ENCODE data around the gene SHISA9.

Gene SHISA9

DNA sequence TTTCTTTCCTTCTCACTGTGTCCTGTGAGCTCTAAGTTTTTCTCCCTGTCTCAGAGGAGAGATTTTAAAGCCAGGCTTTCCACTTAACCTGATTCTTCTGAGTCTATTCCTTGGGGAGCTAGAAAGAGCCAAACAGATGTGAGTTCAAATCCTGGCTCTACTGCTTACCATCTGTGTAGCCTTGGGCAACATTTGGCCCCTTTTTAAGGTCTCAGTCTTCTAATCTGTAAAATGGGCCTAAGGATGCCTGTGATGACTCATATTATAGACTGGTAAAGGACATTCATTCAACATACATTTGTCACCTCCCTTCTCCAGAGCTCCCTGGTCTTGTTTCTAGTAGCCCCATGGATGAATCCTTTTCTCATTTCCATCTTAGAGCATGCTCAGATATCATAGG is 304.0 kb downstream of the SHISA9 start:
- DNase-seq = no peak

DNA sequence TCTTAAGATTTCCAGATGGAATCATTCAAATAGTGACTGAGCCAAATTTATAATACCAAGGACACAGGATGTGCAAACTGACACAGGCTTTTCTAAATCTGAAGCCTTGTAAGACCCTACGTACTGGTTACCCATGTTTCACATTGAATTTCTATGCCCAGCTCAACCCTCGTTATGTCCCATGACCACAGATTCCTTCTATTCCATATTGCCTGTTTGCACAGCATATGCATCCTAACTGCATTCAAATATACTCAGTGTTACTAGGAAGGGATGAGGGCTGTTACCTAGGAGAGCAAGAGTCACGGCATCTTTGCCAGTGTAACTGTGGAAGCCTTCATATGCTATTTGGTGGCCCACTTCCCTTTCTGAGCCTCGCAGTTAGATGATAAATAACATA is 305.2 kb downstream of the SHISA9 start:
- no peak for DNase-seq

DNA sequence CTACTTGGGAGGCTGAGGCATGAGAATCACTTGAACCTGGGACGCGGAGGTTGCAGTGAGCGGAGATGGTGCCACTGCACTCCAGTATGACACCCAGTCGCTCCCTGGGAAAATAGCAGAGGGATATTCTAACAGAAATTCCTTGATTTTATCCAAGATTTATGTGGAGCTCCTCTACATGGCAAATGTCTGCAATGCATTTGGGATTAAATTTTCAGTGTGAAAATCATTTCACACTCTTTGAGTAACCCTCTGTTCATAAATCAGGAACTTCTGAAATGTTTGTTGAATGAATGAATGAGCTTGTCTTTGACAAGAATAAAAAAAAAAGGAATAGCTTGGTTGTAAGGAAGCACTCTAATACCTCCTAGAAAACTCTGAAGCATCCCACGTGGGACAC is 305.8 kb downstream of the SHISA9 start:
- DNase-seq = no peak

DNA sequence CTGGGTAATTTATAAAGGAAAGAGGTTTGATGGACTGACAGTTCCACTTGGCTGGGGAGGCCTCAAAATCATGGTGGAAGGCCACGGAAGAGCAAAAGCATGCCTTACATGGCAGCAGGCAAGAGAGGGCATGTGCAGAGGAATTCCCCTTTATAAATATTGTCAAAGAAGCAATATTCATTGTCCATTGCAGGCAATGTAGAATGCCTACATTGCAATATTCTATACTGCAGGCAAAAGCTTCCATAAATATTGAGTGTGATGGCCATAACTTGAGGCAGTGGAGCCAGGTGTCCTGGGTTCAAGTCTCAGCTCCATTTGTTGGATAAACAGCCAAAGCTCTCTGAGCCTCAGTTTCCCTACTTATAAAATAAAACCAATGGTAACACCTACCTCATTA is 322.3 kb downstream of the SHISA9 start:
- no peak for DNase-seq

DNA sequence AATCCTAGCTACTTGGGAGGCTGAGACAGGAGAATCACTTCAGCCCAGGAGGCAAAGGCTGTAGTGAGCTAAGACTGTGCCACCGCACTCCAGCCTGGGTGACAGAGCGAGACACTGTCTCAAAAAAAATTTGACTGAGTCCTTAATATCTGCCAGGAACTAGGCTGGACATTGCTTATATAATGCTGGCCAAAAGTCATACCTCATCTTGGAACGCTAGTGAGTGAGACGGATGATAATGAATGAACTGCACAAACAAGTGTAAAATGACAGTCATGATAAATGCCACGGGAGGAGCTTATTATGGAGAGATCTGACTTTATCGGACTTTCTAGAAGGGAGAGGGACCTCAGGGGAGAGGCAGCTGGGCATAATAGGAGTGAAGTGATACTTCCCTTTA is 327.6 kb downstream of the SHISA9 start:
- no peak for DNase-seq

DNA sequence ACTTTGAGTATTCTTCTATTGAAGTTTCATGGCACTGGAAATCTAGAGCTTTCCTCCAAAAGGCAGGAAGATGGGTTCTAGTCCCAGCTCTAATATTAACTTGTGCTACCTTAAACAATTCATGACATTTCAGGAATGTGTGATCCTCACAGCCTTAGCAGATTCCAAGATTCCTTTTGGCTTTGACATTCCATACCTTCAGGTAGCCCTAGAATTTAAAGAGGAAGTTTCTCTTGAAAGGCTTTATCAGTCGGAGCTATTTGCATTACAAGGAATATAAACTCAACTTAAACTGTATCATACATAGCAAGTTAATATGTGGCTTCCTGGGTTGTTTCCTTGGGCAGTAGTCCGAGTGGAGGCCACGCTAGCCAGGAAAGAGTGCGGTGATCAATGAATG is 330.0 kb downstream of the SHISA9 start:
- no peak for DNase-seq

DNA sequence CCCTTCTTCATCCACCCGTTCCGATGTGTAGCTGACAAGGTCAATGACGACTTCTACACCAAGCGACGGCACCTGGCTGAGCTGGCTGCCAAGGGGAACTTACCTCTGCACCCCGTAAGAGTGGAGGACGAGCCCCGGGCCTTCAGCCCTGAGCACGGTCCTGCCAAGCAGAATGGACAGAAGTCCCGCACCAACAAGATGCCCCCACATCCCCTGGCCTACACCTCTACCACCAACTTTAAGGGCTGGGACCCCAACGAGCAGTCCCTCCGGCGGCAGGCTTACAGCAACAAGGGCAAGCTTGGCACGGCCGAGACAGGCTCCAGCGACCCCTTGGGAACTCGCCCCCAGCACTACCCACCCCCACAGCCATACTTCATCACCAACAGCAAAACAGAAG is 333.6 kb downstream of the SHISA9 start:
- no peak for DNase-seq

DNA sequence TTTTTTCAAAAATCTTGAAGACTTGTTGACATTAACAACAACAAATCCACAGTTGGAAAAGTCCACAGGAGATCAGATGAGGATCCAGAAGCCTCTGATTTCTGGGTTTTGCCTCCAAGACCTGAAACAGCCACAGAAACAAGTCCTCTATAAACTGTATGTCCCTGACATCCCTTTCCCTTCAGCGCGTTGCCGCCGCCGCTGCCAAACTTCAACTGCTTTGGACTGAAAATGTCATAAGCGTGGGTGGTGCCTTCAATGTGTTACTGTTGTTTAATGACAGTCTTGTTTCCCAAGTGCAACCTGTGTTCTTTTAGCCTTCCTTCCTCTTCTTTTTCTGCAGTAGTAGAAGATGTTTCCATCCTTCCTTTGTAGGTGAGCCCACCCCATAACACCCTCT is 334.9 kb downstream of the SHISA9 start:
- DNase-seq = no peak

DNA sequence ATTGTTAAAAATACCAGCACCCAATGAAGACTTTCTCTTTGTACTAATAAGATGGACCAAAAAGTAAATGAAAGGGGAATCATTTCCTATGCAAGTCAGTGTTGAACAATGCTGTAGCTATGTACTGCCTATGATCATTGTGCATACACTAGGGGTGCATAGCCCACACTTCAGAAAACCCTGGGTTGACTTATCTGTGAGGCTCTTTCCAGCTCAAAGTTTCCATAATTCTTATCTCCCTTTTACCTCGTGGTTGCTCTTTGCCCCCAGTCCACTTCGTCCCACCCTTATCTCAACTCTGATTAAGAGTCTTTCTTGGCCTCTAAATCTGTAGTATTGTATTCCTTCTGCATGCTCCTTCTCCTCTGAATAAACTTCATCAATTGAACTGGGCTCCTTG is 336.8 kb downstream of the SHISA9 start:
- no peak for DNase-seq

DNA sequence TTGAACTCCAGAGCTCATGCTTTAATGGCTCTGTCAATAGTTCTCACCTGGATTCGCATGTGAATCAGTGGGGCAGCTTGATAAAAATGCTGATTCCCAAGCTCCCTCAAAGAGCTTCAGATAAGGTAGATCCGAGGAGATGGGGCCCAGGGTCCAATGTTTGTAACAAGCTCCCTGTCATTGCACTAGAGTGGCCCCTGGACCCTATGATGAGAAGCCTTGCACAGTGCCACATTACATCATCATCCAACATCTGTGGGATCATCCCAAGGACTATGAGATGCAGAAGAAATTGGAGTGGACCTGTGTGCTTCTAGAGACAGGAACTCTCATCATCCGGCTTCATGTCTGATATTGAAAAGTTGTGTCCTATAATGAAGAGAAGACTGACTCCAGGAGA is 340.8 kb downstream of the SHISA9 start:
- no peak for DNase-seq

DNA sequence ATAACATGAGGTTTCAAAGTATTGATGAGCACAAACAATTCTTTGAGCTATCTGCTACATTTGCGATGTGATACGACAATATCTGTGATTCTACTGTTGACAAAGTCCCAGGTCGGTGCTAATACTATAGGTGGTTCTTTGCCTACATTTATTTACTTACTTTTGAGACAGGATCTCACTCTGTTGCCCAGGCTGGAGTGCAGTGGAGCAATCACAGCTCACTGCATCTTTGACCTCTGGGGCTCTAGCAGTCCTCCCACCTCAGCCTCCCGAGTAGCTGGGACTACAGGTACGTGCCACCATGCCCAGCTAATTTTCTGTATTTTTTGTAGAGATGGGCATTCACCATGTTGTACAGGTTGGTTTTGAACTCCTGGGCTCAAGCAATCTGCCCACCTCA is 343.4 kb downstream of the SHISA9 start:
- no peak for DNase-seq

DNA sequence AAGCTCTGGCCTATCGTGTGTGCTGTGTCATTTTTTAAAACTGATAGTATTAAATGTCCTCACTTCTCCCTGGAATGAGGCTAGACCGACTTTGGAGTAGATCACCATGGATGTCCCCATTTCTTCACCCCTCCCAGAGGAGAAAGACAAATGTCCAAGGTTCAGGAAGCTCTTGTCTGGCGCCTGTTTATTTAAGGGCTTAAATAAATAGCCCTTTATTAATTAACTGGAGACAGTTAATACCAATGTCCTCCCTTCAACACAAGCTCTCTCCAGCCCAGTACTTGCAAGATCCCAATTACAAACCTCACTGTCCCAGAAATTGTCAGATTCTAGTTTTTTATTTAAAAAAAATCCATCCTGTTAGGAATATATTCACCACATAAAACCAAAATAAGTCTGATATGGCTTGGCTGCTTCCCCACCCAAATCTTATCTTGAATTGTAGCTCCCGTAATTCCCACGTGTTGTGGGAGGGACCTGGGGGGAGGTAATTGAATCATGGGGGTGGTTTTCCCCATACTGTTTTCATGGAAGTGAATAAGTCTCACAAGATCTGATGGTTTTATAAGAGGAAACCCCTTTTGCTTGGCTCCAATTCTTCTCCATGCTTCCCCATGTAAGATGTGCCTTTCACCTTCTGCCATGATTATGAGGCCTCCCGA is 344.4 kb downstream of the SHISA9 start:
- no peak for DNase-seq

DNA sequence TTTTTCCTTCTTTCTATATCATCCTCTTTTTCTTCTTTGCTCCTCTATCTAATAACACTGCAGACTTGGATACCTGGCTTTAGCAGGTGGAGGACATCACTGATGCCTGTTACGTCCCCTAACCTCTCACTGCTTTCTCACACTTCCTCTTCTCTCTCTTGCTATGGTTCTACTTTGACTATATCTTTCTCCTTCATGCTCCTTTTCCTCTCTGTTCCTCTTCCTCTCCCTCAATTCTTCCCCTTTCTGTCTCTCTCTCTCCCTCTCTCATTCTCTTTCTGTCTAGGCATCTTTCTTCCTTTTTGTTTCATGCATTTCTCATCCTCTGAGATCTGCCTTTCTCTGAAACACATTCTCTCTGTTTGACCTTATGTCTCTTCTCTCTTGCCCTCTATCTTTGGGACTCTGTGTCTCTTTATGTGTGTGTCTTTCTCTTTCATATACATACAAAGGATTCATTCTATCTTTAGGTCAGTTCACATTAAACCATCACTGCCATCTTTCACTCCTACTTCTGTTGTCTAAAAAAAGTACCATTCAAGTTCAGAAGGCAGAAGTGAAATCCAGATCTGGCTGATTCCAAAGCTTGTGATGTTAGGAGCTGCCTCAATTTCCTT is 353.7 kb downstream of the SHISA9 start:
- no peak for DNase-seq

DNA sequence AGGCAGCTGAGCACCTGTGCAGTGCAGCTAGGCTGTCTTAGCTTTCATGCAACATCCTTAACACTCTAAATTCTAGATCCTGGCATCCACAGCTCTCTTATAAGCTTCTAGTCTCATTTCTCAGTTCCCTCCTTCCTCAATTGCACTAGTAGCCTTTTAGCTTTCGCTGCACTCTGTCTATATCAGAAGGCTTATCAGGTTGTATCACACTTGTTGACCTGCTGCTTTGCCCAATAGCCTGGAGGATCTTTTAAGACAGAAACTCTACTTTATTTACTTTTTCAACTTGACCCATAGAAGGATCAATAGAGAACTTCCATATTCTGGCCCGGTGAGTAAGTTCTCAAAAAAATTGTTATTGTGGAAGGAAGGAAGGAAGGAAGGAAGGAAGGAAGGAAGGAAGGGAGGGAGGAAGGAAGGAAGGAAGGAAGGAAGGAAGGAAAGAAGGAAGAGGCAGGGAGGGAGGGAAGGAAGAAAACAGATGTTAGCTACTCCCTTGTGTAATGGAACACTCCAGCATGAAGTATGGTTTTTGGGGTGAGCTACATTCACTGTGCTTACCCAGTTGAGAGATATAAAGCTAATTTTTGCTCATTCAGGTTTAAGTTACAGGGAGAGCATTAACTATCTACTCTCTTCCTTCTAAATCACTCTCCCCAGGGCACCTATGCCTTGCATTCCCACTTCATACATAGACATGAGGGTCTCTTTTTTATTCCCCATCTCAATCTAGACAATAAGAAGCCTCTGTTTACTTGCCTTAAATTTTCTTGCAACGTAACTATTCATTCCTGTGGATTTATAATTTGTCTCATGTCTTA is 361.1 kb downstream of the SHISA9 start:
- no peak for DNase-seq

DNA sequence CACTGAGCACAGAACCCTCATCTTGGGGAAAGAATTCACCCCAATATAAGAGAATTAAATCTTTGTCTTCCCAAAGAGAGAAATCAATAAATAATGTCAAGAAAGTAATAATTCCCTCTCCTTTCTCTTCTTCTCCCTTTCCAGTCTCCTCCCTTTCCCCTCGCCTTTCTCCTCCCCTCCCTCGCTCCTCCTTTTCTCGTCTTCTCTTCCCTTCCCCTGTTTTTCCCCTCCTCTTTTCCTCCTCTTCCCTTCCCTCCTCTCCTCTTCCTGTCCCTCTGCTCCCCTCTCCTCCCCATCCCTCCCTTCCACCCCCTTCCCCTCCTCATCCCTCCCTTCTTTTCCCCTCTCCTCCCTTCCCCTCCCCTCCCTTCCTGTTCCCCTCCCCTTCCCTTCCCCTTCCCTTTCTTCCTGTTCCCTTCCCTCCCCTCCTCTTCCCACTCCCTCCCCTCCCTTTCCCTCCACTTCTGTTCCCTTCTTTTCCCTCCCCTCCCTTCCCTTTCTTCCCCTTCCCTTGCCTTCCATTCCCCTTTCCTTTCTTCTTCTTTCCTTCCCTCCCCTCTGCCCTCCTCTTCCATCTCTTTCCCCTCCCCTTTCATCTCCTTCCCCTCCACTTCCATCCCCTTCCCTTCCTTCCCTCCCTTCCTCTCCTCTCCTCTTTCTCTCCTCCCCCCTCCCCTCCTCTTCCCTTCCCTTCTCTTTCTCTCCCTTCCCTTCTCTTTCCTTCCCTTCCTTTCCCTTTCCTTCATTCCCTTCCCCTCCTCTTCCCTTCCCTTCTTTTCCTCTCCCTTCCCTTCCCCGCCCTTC is 363.6 kb downstream of the SHISA9 start:
- no peak for DNase-seq

DNA sequence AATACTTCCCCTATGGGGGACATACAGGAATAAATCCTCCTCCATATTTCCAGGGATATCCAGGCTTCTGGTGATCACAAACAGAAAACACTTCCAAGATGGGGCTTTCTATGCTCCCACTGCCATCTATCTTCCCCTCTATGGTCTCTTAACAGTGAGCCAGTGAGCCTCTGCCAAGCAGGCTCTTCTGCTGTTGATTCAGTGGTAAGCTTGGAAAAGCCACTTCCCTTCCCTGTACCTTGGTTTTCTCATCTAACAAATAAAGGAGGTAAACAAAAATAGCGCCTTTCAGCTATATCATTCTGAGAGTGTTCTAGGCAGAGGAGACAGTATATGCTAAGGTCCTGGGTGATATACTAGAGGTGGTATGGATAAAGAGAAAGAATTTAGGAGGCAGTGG is 368.0 kb downstream of the SHISA9 start:
- no peak for DNase-seq

DNA sequence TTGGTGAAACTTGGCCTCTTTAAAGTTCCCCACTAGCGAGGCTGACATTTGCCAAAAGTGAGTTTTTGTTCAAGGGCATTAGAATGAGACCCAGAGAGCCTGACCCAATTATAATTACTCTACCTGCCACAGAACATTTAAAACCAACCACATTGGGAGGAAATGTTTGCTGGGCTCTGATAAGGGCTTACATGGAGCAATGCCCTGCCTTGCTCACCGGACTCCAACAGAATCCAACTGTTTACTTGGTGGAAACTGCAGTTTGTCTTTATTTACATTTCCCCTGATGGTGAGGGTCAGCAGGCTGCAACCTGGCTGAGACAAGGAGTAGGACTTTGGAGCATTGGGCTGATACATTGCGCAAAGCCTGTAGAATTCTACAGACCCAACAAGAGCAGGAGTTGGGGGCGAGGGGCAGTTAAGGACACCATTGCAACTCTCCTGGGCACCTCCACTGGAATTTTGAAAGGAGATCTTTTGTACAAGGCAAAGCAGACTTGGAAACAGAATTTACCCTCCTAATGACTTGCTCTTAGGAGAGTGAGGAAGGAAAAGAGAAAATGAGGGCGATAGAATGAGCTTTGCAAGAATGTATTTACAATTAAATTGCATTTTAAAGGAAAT is 368.6 kb downstream of the SHISA9 start:
- no peak for DNase-seq

DNA sequence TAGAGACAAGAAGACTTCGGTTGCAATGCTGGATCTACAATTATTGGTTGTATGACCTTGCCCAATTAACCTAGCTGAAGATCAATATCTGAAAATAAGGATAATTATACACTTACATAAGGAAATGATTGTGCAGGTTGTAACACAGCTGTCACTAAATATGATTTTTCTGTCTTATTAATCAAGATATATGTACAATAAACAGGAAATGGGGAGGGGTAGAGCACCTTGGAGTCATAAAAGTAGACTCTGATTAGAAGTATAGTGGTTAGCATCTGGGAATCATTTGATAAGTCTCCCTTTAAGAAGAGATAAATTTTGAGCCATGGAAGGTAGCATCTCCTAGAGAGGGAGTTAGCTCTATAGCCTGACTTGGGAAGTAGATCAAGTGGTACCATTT is 369.2 kb downstream of the SHISA9 start:
- no peak for DNase-seq

DNA sequence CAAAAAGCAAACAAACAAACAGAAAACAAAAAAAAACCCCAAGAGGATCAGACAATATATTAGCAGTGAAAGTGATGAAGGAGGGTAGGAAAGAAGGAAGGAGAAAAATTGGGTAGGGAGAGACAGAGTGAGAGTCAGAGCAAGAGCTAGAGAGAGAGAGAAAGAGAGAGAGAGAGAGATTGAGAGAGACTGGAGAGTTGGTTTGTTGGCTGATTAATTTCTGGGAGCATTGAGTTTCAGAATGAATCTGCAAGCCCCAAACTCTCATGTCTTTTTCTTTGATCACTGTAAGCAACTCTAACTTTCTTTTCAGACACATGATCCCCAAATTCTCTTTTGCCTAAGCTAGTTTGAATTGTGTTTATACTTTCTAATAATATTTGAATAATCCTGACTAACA is 388.1 kb downstream of the SHISA9 start:
- no peak for DNase-seq
